ENCODE measurements around the gene MBLAC1. TPM values are rescaled to one million over a fixed set of nuclear protein-coding genes. Genes with fewer than 3 reads are reported as not detected.

The MBLAC1 gene
- 1.3 TPM for polyA plus RNA-seq (2013)

- CTCF ChIA-PET, result interaction anchor here (1.3 to 11.4 kb wide), 4 partner anchors 10 to 92 kb away, joined by 3 to 127 read pairs (median 4); partner anchors contain the start of gene PVRIG
- under 1% methylated on average over 69 of the region's 85 CpGs for WGBS (ENCODE audit: insufficient coverage)
- Histone ChIP-seq H3K4me3 (ENCODE audit: control insufficient read depth in 1 of 7, extremely low read depth in 1 of 7, insufficient read depth in 4 of 7, low read depth in 2 of 7, low read length in 6 of 7) (peak within 1 kb of the TSS; percentile 62 to 97 (median 84)), H3K27ac (ENCODE audit: insufficient read depth in 1 of 2, low read depth in 1 of 2, low read length in 2 of 2, poor library complexity in 1 of 2, severe bottlenecking in 2 of 2) (peak within 1 kb of the TSS; percentile 93 to 98), H3K9me3 (ENCODE audit: control extremely low read depth in 1 of 5, control insufficient read depth in 4 of 5, insufficient read depth in 2 of 5, low read depth in 1 of 5, low read length in 4 of 5) (no peaks in the 10 kb centered on the region), H3K27me3 (replicated peaks in 2 of 5; ENCODE audit: control insufficient read depth in 4 of 5, insufficient read depth in 5 of 5, low read length in 4 of 5) (no peaks in the 10 kb centered on the region), H3K4me1 (ENCODE audit: control extremely low read depth in 1 of 4, control insufficient read depth in 4 of 4, insufficient read depth in 4 of 4, low read length in 3 of 4) (peaks cover 0 to 35% (median 26%) of the 10 kb centered on the region in 4 experiments), H3K36me3 (ENCODE audit: control insufficient read depth in 4 of 4, insufficient read depth in 4 of 4, low read length in 3 of 4) (peaks cover 0 to 6% (median under 1%) of the 10 kb centered on the region in 4 experiments)
- POLR2A ChIA-PET, result interaction anchor here (0.6 to 1.8 kb wide), 4 partner anchors 25 to 302 kb away, joined by 3 to 10 read pairs (median 6); partner anchors contain the start of genes AP4M1, MCM7 and MEPCE
- DNase-seq, result peak; percentile 94 to 97 (median 97)
These were observed at the start of gene MBLAC1 for GRCh38 chr7:100126931-100127865. Gene MBLAC1, plus strand, starts transcription at chr7:100126967. Its CDS starts 429 bp downstream, at chr7:100127396.

GRCh38 chr7:100077205-100077604, 49.6 kb upstream of the MBLAC1 start:
- Histone ChIP-seq H3K4me1 (ENCODE audit: control extremely low read depth in 1 of 4, control insufficient read depth in 4 of 4, insufficient read depth in 4 of 4, low read length in 3 of 4) (peaks cover 8 to 20% (median 17%) of the 10 kb centered on the region in 4 experiments), H3K27me3 (replicated peaks in 2 of 5; ENCODE audit: control insufficient read depth in 4 of 5, insufficient read depth in 5 of 5, low read length in 4 of 5) (no peaks in the 10 kb centered on the region), H3K4me3 (ENCODE audit: control insufficient read depth in 1 of 7, extremely low read depth in 1 of 7, insufficient read depth in 4 of 7, low read depth in 2 of 7, low read length in 6 of 7) (no peak overlapping the region), H3K36me3 (ENCODE audit: control insufficient read depth in 4 of 4, insufficient read depth in 4 of 4, low read length in 3 of 4) (peaks cover 45 to 68% (median 62%) of the 10 kb centered on the region in 4 experiments), H3K9me3 (ENCODE audit: control extremely low read depth in 1 of 5, control insufficient read depth in 4 of 5, insufficient read depth in 2 of 5, low read depth in 1 of 5, low read length in 4 of 5) (peaks cover 0 to 27% (median 15%) of the 10 kb centered on the region in 5 experiments), H3K27ac (ENCODE audit: insufficient read depth in 1 of 2, low read depth in 1 of 2, low read length in 2 of 2, poor library complexity in 1 of 2, severe bottlenecking in 2 of 2) (no peak overlapping the region)
- CTCF ChIA-PET, result interaction anchor here (0.7 to 0.8 kb wide), 2 partner anchors 14 to 311 kb away, joined by 3 read pairs; no protein-coding TSS in a partner anchor
- POLR2A ChIA-PET, result no interaction called here
- DNase-seq, result no peak
- 100% methylated on average over 1 of the region's 4 CpGs for WGBS (ENCODE audit: insufficient coverage)

GRCh38 chr7:100079024-100079560, 47.7 kb upstream of the MBLAC1 start:
- peak overlapping the region in 1 of 2 experiments; percentile 30 for H3K27ac ChIP-seq (ENCODE audit: insufficient read depth in 1 of 2, low read depth in 1 of 2, low read length in 2 of 2, poor library complexity in 1 of 2, severe bottlenecking in 2 of 2)
- 92% methylated on average over 5 of the region's 7 CpGs for WGBS (ENCODE audit: insufficient coverage)
- H3K4me3 ChIP-seq (ENCODE audit: control insufficient read depth in 1 of 7, extremely low read depth in 1 of 7, insufficient read depth in 4 of 7, low read depth in 2 of 7, low read length in 6 of 7), result no peak overlapping the region
- H3K9me3 ChIP-seq (ENCODE audit: control extremely low read depth in 1 of 5, control insufficient read depth in 4 of 5, insufficient read depth in 2 of 5, low read depth in 1 of 5, low read length in 4 of 5), result peaks cover 0 to 10% (median 0%) of the 10 kb centered on the region in 5 experiments
- CTCF ChIA-PET, result interaction anchor here (1.1 kb wide), 1 partner anchor 9 kb away, joined by 6 read pairs; no protein-coding TSS in a partner anchor
- H3K36me3 ChIP-seq (ENCODE audit: control insufficient read depth in 4 of 4, insufficient read depth in 4 of 4, low read length in 3 of 4), result peaks cover 35 to 49% (median 43%) of the 10 kb centered on the region in 4 experiments
- POLR2A ChIA-PET, result interaction anchor here (0.5 kb wide), 1 partner anchor 50 kb away, joined by 3 read pairs; no protein-coding TSS in a partner anchor
- no peak for DNase-seq
- no peaks in the 10 kb centered on the region for H3K27me3 ChIP-seq (replicated peaks in 2 of 5; ENCODE audit: control insufficient read depth in 4 of 5, insufficient read depth in 5 of 5, low read length in 4 of 5)
- H3K4me1 ChIP-seq (ENCODE audit: control extremely low read depth in 1 of 4, control insufficient read depth in 4 of 4, insufficient read depth in 4 of 4, low read length in 3 of 4), result peaks cover 11 to 30% (median 26%) of the 10 kb centered on the region in 4 experiments

- H3K36me3 ChIP-seq (ENCODE audit: control insufficient read depth in 4 of 4, insufficient read depth in 4 of 4, low read length in 3 of 4), result peaks cover 20 to 30% (median 24%) of the 10 kb centered on the region in 4 experiments
- H3K4me3 ChIP-seq (ENCODE audit: control insufficient read depth in 1 of 7, extremely low read depth in 1 of 7, insufficient read depth in 4 of 7, low read depth in 2 of 7, low read length in 6 of 7), result peak overlapping the region; percentile 86 to 99 (median 94)
- H3K27ac ChIP-seq (ENCODE audit: insufficient read depth in 1 of 2, low read depth in 1 of 2, low read length in 2 of 2, poor library complexity in 1 of 2, severe bottlenecking in 2 of 2), result peak overlapping the region; percentile 87 to 90
- H3K4me1 ChIP-seq (ENCODE audit: control extremely low read depth in 1 of 4, control insufficient read depth in 4 of 4, insufficient read depth in 4 of 4, low read length in 3 of 4), result peaks cover 11 to 30% (median 26%) of the 10 kb centered on the region in 4 experiments
- ChIA-PET CTCF (interaction anchor here (0.6 to 1.4 kb wide), 5 partner anchors 10 to 32 kb away, joined by 3 to 15 read pairs (median 3); partner anchors contain the start of gene ZSCAN21), POLR2A (interaction anchor here (0.6 to 1.0 kb wide), 4 partner anchors 8 to 51 kb away, joined by 3 to 6 read pairs (median 4); partner anchors contain the start of gene ZSCAN21)
- peak in 1 of 3 donors; percentile 39 for DNase-seq
- no peaks in the 10 kb centered on the region for H3K9me3 ChIP-seq (ENCODE audit: control extremely low read depth in 1 of 5, control insufficient read depth in 4 of 5, insufficient read depth in 2 of 5, low read depth in 1 of 5, low read length in 4 of 5)
- H3K27me3 ChIP-seq (replicated peaks in 2 of 5; ENCODE audit: control insufficient read depth in 4 of 5, insufficient read depth in 5 of 5, low read length in 4 of 5), result no peaks in the 10 kb centered on the region
- under 1% methylated on average over 32 of the region's 34 CpGs for WGBS (ENCODE audit: insufficient coverage)
These were observed 45.7 kb upstream of the MBLAC1 start for GRCh38 chr7:100080907-100081534.

GRCh38 chr7:100081535-100082102, 45.1 kb upstream of the MBLAC1 start, which contains the start of gene ZNF3:
Gene ZNF3, minus strand, starts transcription at chr7:100081723. Its CDS starts 4,366 bp downstream, at chr7:100077357.
- CTCF ChIA-PET, result interaction anchor here (0.6 to 1.4 kb wide), 7 partner anchors 10 to 170 kb away, joined by 3 to 15 read pairs (median 3); partner anchors contain the start of gene ZSCAN21
- Histone ChIP-seq H3K27me3 (replicated peaks in 2 of 5; ENCODE audit: control insufficient read depth in 4 of 5, insufficient read depth in 5 of 5, low read length in 4 of 5) (no peaks in the 10 kb centered on the region), H3K27ac (ENCODE audit: insufficient read depth in 1 of 2, low read depth in 1 of 2, low read length in 2 of 2, poor library complexity in 1 of 2, severe bottlenecking in 2 of 2) (peak within 1 kb of the TSS; percentile 87 to 90), H3K36me3 (ENCODE audit: control insufficient read depth in 4 of 4, insufficient read depth in 4 of 4, low read length in 3 of 4) (peaks cover 15 to 26% (median 20%) of the 10 kb centered on the region in 4 experiments), H3K9me3 (ENCODE audit: control extremely low read depth in 1 of 5, control insufficient read depth in 4 of 5, insufficient read depth in 2 of 5, low read depth in 1 of 5, low read length in 4 of 5) (no peaks in the 10 kb centered on the region), H3K4me1 (ENCODE audit: control extremely low read depth in 1 of 4, control insufficient read depth in 4 of 4, insufficient read depth in 4 of 4, low read length in 3 of 4) (peaks cover 11 to 30% (median 26%) of the 10 kb centered on the region in 4 experiments), H3K4me3 (ENCODE audit: control insufficient read depth in 1 of 7, extremely low read depth in 1 of 7, insufficient read depth in 4 of 7, low read depth in 2 of 7, low read length in 6 of 7) (peak within 1 kb of the TSS; percentile 86 to 99 (median 94))
- peak; percentile 99 to 100 (median 100) for DNase-seq
- WGBS (ENCODE audit: insufficient coverage), result under 1% methylated on average over 37 of the region's 55 CpGs
- POLR2A ChIA-PET, result interaction anchor here (0.5 to 1.4 kb wide), 8 partner anchors 9 to 1202 kb away, joined by 3 to 13 read pairs (median 4); partner anchors contain the start of genes AP4M1 and MCM7

GRCh38 chr7:100082978-100083377, 43.8 kb upstream of the MBLAC1 start:
- WGBS (ENCODE audit: insufficient coverage), result 83% methylated on average over 1 of the region's 4 CpGs
- Histone ChIP-seq H3K9me3 (ENCODE audit: control extremely low read depth in 1 of 5, control insufficient read depth in 4 of 5, insufficient read depth in 2 of 5, low read depth in 1 of 5, low read length in 4 of 5) (no peaks in the 10 kb centered on the region), H3K4me1 (ENCODE audit: control extremely low read depth in 1 of 4, control insufficient read depth in 4 of 4, insufficient read depth in 4 of 4, low read length in 3 of 4) (peaks cover 11 to 31% (median 27%) of the 10 kb centered on the region in 4 experiments), H3K36me3 (ENCODE audit: control insufficient read depth in 4 of 4, insufficient read depth in 4 of 4, low read length in 3 of 4) (peaks cover 10 to 16% (median 13%) of the 10 kb centered on the region in 4 experiments), H3K27me3 (replicated peaks in 2 of 5; ENCODE audit: control insufficient read depth in 4 of 5, insufficient read depth in 5 of 5, low read length in 4 of 5) (no peaks in the 10 kb centered on the region), H3K27ac (ENCODE audit: insufficient read depth in 1 of 2, low read depth in 1 of 2, low read length in 2 of 2, poor library complexity in 1 of 2, severe bottlenecking in 2 of 2) (peak overlapping the region in 1 of 2 experiments; percentile 76), H3K4me3 (ENCODE audit: control insufficient read depth in 1 of 7, extremely low read depth in 1 of 7, insufficient read depth in 4 of 7, low read depth in 2 of 7, low read length in 6 of 7) (peak overlapping the region in 5 of 7 experiments; percentile 44 to 99 (median 98))
- no peak for DNase-seq
- ChIA-PET POLR2A (interaction anchor here (0.6 to 1.4 kb wide), 6 partner anchors 9 to 48 kb away, joined by 4 to 13 read pairs (median 6); partner anchors contain the start of genes AP4M1 and MCM7), CTCF (interaction anchor here (0.9 to 1.3 kb wide), 5 partner anchors 8 to 676 kb away, joined by 3 to 5 read pairs (median 4); no protein-coding TSS in a partner anchor)

All from common myeloid progenitor, CD34-positive (primary cell).